PC-3 (cell line): ENCODE results near the gene SHLD1. TPM values are rescaled to one million over a fixed set of nuclear protein-coding genes. Genes with fewer than 3 reads are reported as not detected.

Experiments used
- ATAC-seq: fragments of 200-7000 bp; cut with Tn5 transposase; 2 replicates; pipeline ENCODE4 v1.9.1; 2020; ENCODE audit warnings: mild to moderate bottlenecking, moderate library complexity
- BruUV-seq: library from RNA; stranded (reverse); fragments of 400-500 nt; replicated peaks from 2 replicates; lab custom pipeline; 2021; lab: Mats Ljungman, UMichigan
- CTCF ChIA-PET: fragments of 300-600 bp; sonication (Branson Sonifier 250); formaldehyde crosslinking; loops from one replicate; lab custom pipeline; 2022; ENCODE audit warnings: antibody characterized with exemption; lab: Charles Lee
- POLR2A ChIA-PET: fragments of 300-600 bp; sonication (Branson Sonifier 250); formaldehyde crosslinking; loops from one replicate; lab custom pipeline; 2022; ENCODE audit warnings: antibody characterized with exemption; ENCODE audit not compliant: unreplicated experiment; lab: Charles Lee
- DNase-seq: peaks from one replicate; pipeline ENCODE4 v3.0.0-alpha.2; 2015
- H2AFZ ChIP-seq: fragments of 300-600 bp; sonication (generic); 2 replicates; pipeline ENCODE4 v1.6.0; 2016; ENCODE audit warnings: antibody characterized with exemption, low read length
- H3F3A ChIP-seq: fragments of 300-600 bp; sonication (generic); one replicate; pipeline ENCODE4 v1.6.0; 2017; ENCODE audit warnings: antibody characterized with exemption, low read length, control low read depth, mild to moderate bottlenecking; ENCODE audit not compliant: unreplicated experiment
- H3K27ac ChIP-seq: fragments of 300-600 bp; sonication (generic); 2 replicates; pipeline ENCODE4 v1.5.1; 2016; ENCODE audit warnings: mild to moderate bottlenecking, low read length
- H3K27me3 ChIP-seq: fragments of 300-600 bp; sonication (generic); 2 replicates; pipeline ENCODE4 v1.6.1; 2016; ENCODE audit warnings: low read length, mixed read lengths
- H3K36me3 ChIP-seq: fragments of 300-600 bp; sonication (generic); 2 replicates; pipeline ENCODE4 v1.6.1; 2016; ENCODE audit warnings: low read depth, mixed run types, low read length, mixed read lengths
- H3K4me1 ChIP-seq: fragments of 300-600 bp; sonication (generic); 2 replicates; pipeline ENCODE4 v1.5.1; 2016; ENCODE audit warnings: low read length; ENCODE audit not compliant: insufficient read depth
- H3K4me2 ChIP-seq: fragments of 300-600 bp; sonication (generic); 2 replicates; pipeline ENCODE4 v1.6.0; 2016; ENCODE audit warnings: low read length
- H3K4me3 ChIP-seq: fragments of 300-600 bp; sonication (generic); 2 replicates; pipeline ENCODE4 v1.5.1; 2016; ENCODE audit warnings: mild to moderate bottlenecking, low read length, mixed read lengths
- H3K79me2 ChIP-seq: fragments of 300-600 bp; sonication (generic); 2 replicates; pipeline ENCODE4 v1.6.1; 2017; ENCODE audit warnings: low read length, mixed read lengths
- H3K9ac ChIP-seq: fragments of 300-600 bp; sonication (generic); 2 replicates; pipeline ENCODE4 v1.6.0; 2016; ENCODE audit warnings: mild to moderate bottlenecking, low read length
- H3K9me2 ChIP-seq: fragments of 300-600 bp; sonication (generic); replicated peaks from 2 replicates; pipeline ENCODE4 v1.6.1; 2016; ENCODE audit warnings: mixed run types, low read length, mixed read lengths
- H3K9me3 ChIP-seq: fragments of 300-600 bp; sonication (generic); 2 replicates; pipeline ENCODE4 v1.6.1; 2016; ENCODE audit warnings: low read length, mixed read lengths
- H4K20me1 ChIP-seq: fragments of 300-600 bp; sonication (generic); 2 replicates; pipeline ENCODE4 v1.6.1; 2016; ENCODE audit warnings: low read length, mixed read lengths
- EZH2 ChIP-seq: fragments of 300-600 bp; sonication (generic); IDR thresholded peaks from one replicate; pipeline ENCODE4 v1.6.1; 2017; ENCODE audit warnings: antibody characterized with exemption, mild to moderate bottlenecking, low read length; ENCODE audit not compliant: unreplicated experiment
- EZH2phosphoT487 ChIP-seq: fragments of 300-600 bp; sonication (generic); IDR thresholded peaks from 2 replicates; pipeline ENCODE4 v1.6.1; 2018; ENCODE audit warnings: mild to moderate bottlenecking, antibody characterized with exemption, low read length, borderline replicate concordance
- intact Hi-C: fragments of 100-400 bp; cut with micrococcal nuclease; formaldehyde crosslinking; loops from 2 replicates; pipeline ENCODE4 v1.9.0; 2023
- total RNA-seq: library from RNA; depleted of rRNA; stranded (reverse); fragments of >200 nt; gene quantifications from 2 replicates; pipeline ENCODE4 v1.2.3, GENCODE V29; 2014
- TF ChIP-seq, protein P1 (sequence below): fragments of 300-600 bp; sonication (generic); conservative IDR thresholded peaks from 2 replicates; pipeline ENCODE4 v1.5.1; 2017; ENCODE audit warnings: antibody characterized with exemption, low read depth, mild to moderate bottlenecking, low read length

The SHLD1 gene
- total RNA-seq, 1 experiment from 2014 or later = 3.4 TPM

DNA sequence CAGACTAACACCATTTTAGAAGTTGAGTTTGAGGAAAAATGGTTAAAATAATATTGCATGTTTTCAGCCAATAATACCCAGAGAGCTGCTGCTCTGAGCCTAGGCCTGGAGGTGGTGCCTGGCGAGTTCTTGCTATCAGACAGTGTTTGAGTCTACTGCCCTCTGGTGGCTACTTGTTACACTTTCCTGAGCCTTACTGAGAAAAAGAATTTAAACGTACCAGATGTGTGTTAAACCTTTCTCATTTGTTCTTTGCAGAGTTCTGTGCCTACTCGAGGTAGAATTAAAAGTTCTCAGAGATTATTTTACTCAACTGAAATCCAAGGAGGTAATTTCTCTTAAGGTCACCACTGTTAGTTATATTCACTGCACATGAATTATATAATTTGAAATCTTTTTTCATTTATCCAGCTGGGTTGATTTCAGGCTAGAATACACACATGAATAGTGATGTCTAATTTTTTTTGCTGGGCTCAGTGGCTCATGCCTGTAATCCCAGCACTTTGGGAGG is 38.2 kb downstream of the SHLD1 start:
- DNase-seq = peak; percentile 95
- no TSS peak for BruUV-seq

DNA sequence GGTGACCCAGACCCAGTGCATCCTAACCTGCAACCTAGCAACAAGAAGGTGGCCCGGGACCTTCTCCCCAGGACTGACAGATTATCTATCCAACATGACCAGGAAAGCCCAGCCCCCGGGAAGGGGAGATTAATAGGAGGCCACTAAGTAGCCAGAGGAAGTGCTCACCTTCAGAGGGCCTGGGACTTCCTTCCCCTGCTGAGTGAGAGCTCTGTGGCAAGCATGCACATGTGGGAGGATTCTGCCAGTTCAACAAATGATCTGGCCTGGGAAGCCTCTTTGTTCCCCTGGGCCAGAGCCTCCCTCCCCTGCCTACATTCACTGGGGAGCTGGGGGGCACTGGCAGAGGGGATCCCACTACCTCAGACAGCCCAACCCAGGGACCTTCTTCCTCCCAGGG is 39.6 kb downstream of the SHLD1 start:
- Histone ChIP-seq H3K9me2 (no peaks in the 10 kb centered on the region), H3K27ac (no peak overlapping the region), H3K4me3 (no peak overlapping the region), H3K9ac (no peak overlapping the region), H3K27me3 (no peaks in the 10 kb centered on the region), H3F3A (no peaks in the 10 kb centered on the region), H3K79me2 (no peaks in the 10 kb centered on the region), H3K4me1 (peaks cover 16% of the 10 kb centered on the region), H3K4me2 (no peak overlapping the region), H2AFZ (no peak overlapping the region), H3K9me3 (no peaks in the 10 kb centered on the region), H4K20me1 (no peaks in the 10 kb centered on the region), H3K36me3 (no peaks in the 10 kb centered on the region)
- no TSS peak for BruUV-seq
- ATAC-seq (no peak), DNase-seq (no peak)
- TF ChIP-seq, protein P1, sequence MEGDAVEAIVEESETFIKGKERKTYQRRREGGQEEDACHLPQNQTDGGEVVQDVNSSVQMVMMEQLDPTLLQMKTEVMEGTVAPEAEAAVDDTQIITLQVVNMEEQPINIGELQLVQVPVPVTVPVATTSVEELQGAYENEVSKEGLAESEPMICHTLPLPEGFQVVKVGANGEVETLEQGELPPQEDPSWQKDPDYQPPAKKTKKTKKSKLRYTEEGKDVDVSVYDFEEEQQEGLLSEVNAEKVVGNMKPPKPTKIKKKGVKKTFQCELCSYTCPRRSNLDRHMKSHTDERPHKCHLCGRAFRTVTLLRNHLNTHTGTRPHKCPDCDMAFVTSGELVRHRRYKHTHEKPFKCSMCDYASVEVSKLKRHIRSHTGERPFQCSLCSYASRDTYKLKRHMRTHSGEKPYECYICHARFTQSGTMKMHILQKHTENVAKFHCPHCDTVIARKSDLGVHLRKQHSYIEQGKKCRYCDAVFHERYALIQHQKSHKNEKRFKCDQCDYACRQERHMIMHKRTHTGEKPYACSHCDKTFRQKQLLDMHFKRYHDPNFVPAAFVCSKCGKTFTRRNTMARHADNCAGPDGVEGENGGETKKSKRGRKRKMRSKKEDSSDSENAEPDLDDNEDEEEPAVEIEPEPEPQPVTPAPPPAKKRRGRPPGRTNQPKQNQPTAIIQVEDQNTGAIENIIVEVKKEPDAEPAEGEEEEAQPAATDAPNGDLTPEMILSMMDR = no peak
- TF ChIP-seq EZH2 = no peak
- no peak for TF ChIP-seq EZH2phosphoT487
- POLR2A ChIA-PET = no interaction called here
- CTCF ChIA-PET = no interaction called here
- intact Hi-C loops = loop anchor here (5.0 kb wide), 4 partner anchors 68 to 212 kb away; no protein-coding TSS in a partner anchor

More for the DNA sequence above, 38.2 kb downstream of the SHLD1 start:
- TF ChIP-seq EZH2 = no peak
- TF ChIP-seq, protein P1 = peak; percentile 96
- Histone ChIP-seq H3K79me2 (no peaks in the 10 kb centered on the region), H3K9me2 (no peaks in the 10 kb centered on the region), H3K27ac (peak overlapping the region; percentile 3; the same call in 1 of the 2 replicates), H4K20me1 (no peaks in the 10 kb centered on the region), H3K9me3 (no peaks in the 10 kb centered on the region), H3K4me1 (peaks cover 20% of the 10 kb centered on the region), H3K4me3 (no peak overlapping the region), H2AFZ (no peak overlapping the region), H3K27me3 (no peaks in the 10 kb centered on the region), H3F3A (no peaks in the 10 kb centered on the region), H3K4me2 (no peak overlapping the region), H3K36me3 (no peaks in the 10 kb centered on the region), H3K9ac (peak overlapping the region; percentile 17; the same call in 1 of the 2 replicates)
- POLR2A ChIA-PET = interaction anchor here (0.7 kb wide), 1 partner anchor 204 kb away, joined by 5 read pairs; no protein-coding TSS in a partner anchor
- CTCF ChIA-PET = interaction anchor here (0.6 to 2.4 kb wide), 7 partner anchors 74 to 260 kb away, joined by 3 to 12 read pairs (median 4); no protein-coding TSS in a partner anchor
- intact Hi-C loops = loop anchor here (1.0 to 5.0 kb wide), 7 partner anchors 66 to 259 kb away; no protein-coding TSS in a partner anchor
- ATAC-seq = peak; percentile 78

DNA sequence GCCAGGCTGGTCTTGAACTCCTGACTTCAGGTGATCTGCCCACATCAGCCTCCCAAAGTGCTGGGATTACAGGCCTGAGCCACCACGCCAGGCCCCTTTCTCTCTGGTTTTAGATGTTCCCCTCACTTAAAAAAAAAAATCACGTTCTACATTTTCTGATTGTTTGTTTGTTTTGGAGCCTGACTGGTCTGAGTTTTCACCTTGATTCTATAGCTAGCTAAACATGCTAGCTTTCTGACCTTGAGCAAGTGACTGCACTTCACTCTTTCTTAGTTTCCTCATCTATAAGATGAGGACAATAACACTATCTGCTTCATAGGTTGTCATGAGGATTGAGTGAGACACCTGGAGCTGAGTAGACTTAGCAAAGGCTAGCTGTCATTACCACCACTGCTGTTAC is 43.7 kb downstream of the SHLD1 start:
- Histone ChIP-seq H3K4me2 (no peak overlapping the region), H3K9me3 (no peaks in the 10 kb centered on the region), H3K36me3 (no peaks in the 10 kb centered on the region), H2AFZ (no peak overlapping the region), H3K27me3 (no peaks in the 10 kb centered on the region), H4K20me1 (no peaks in the 10 kb centered on the region), H3K9ac (no peak overlapping the region), H3K4me1 (no peaks in the 10 kb centered on the region), H3K4me3 (no peak overlapping the region), H3F3A (no peaks in the 10 kb centered on the region), H3K9me2 (no peaks in the 10 kb centered on the region), H3K27ac (no peak overlapping the region), H3K79me2 (no peaks in the 10 kb centered on the region)
- BruUV-seq = no TSS peak
- TF ChIP-seq EZH2phosphoT487 = no peak
- no peak for TF ChIP-seq EZH2
- TF ChIP-seq, protein P1 = no peak
- POLR2A ChIA-PET = no interaction called here
- ATAC-seq (no peak), DNase-seq (no peak)
- intact Hi-C loops = no loop called here
- CTCF ChIA-PET = no interaction called here
